GM21447 (cell line): ENCODE measurements around the gene COPE.
"Not testable (repeated sequence)": the region's sequence is repeated elsewhere in the genome, so short reads cannot be mapped to it uniquely, and the experiment has no call there.

Source experiments
- ATAC-seq: cut with Tn5 transposase; IDR thresholded peaks from one replicate; pipeline ENCODE4 v1.9.1; 2021; ENCODE audit not compliant: unreplicated experiment

The COPE gene

GRCh38 chr19:18940769-18941627, 21.8 kb upstream of the COPE start, which contains the start of gene HOMER3:
HOMER3 (minus strand) TSS chr19:18941217; CDS start chr19:18938982, 2,235 bp downstream.
- no peak for ATAC-seq

DNA sequence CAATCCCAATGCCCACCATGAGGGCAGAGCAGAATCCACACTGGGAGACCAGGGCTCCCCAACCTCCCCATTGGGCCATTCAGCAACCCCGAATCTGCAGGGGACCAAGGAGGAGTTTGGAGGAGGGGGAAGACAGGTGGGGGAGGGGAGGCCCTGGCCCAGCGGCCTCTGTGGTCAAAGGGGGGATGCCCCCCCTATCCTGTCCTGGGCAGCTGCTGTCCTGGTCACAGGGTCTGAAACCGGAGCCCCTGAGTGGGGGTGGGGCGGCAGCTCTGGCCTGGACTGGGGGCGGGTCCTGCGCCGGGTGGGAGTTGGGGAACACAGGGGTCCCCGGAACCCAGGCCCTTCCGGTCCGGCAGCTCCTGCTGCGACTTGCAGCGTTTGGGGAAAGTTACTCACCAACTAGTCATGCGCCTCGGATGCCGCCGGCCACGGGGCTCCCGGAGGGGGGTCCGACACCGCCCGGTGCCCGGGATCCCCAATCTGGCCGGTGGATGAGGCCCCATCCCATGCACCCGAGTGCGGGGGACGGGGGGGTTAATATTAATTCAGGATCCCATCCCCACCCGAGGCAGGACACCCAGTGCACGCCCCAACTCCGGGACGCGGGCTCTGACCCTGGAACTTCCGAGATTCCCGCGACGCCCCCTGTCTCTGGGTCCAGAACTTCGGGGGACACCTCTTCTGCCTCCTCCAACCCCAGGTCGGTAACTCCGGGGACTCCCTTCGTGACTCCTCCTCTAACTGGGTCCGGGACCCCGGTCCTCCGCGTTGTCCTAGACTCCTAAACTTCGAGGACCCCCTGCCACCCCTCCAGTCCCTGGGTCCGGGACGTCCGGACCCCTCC, 21.0 kb upstream of the COPE start:
- ATAC-seq = no peak

- no peak for ATAC-seq
These were observed 20.0 kb upstream of the COPE start for GRCh38 chr19:18939163-18939562.

- ATAC-seq = no peak
These were observed 14.1 kb upstream of the COPE start for GRCh38 chr19:18933297-18933696.

GRCh38 chr19:18932216-18932841, 13.1 kb upstream of the COPE start:
- ATAC-seq = no peak

DNA sequence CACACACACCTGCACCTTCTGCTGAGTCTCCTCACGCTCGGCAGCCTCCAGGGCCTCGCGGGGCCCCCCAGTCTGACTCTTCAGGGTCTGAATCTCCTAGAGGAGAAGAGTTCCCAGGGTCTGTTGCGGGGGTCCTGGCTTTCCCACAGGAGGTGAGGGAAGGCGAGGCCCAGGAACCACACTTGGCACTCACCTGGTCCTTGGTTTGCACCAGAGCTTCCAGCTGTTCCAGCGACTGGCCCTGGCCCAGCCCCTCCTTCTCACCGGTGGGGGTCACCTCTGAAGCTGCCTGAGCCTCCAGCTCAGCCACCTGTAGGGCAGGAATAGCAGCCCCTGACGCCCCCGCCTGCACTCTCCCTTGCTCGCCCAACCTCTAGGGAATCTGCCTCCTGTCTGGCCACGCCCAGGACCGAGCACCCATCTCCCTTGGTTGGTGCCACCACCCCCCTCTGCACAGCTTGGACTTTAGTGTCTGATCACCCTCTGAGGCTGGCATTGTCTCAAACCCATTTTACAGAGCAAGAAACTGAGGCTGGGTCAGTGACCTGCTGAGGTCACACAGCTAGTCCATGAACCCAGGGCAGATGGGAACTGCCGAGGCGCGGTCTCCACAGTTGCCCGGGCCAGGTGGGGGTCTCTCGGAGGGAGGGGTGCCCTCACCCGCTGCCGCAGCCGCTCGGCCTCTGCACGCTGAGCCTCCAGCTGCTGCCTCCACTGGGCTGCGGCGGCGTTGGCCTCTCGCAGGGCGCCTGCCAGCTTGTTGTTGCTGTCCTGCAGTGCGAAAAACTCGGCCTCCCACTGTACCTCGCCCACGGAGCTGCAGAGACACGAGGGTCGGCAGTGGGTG, 12.4 kb upstream of the COPE start:
- no peak for ATAC-seq

GRCh38 chr19:18929311-18929710, 10.1 kb upstream of the COPE start:
- ATAC-seq = no peak

- no peak for ATAC-seq
These were observed 9.0 kb upstream of the COPE start for GRCh38 chr19:18928018-18928805.

GRCh38 chr19:18924684-18925213, 5.6 kb upstream of the COPE start:
- no peak for ATAC-seq

- no peak for ATAC-seq
These were observed 3.2 kb upstream of the COPE start for GRCh38 chr19:18922228-18922985.

- no peak for ATAC-seq
These were observed 2.4 kb upstream of the COPE start for GRCh38 chr19:18921593-18921992.

DNA sequence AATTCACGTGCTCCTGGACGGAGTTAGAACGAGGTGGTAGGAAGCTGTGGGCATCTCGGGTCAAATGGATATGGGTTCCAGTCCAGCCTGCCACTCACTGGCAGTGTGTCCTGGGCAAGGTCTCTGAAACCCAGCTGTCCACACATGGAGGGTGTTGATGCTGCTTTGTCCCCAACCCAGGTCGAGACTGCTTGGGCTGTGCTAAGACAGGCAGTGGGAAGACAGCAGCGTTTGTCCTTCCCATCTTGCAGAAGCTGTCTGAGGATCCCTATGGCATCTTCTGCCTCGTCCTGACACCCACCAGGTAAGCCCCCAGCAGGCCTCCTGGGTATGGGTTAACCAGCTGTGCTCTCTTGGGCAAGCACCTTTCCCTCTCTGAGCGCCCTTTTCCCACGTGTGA, 1.2 kb upstream of the COPE start:
- ATAC-seq = no peak

DNA sequence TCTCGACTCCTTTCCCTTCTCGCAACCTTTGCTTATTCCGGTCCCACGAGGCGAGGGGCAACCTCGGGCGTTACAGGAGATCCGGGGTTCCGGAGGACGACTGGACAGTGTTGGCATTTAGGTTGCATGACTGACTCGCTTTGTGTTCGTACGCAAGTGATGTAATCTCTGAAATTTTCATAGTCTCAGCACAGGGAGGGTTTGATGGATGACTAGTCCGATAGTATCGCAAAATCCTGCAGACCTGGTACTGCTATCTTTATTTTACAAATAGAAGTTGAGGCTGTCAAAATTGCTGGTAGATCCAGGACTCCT, 670 bp upstream of the COPE start:
- ATAC-seq = no peak

DNA sequence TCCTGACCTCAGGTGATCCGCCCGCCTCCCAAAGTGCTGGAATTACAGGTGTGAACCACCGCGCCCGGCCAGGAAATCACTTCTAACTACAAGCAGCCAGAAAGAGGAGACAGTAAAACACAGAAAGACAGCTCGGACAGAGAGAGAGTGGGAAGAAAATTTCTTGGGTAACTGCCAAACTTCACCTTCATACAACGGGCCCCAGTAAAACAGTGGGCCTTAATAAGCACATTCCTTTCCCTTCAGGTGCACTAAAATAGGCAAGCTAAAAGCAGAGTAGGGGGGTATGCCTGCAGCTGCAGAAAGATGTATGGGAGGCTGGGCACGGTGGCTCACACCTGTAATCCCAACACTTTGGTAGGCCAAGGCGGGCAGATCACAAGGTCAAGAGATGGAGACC, 1.6 kb downstream of the COPE start:
- ATAC-seq = not testable (repeated sequence)

GRCh38 chr19:18915639-18916038, 3.5 kb downstream of the COPE start:
- ATAC-seq = no peak

DNA sequence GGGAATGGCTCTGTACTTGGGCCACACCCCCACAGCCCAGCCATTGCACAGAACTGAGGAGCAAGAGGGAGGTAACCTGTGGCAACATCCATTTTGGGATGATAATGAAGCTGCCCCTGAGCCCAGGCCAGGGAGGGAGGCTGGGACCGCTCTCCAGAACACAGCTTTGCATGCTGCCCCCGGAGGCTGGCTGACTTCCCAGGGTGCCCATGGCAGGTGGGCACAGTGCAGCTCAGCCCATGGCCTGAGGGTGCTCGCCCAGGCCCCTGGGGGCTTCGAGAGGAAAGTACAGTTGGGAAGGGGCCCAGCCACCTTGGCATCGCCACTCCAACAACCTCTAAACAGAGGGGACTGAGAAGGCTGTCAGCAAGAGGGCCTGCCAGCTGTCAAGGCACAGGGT, 5.7 kb downstream of the COPE start:
- ATAC-seq = no peak

GRCh38 chr19:18912933-18913332, 6.3 kb downstream of the COPE start:
- ATAC-seq = no peak

- no peak for ATAC-seq
These were observed 8.3 kb downstream of the COPE start for GRCh38 chr19:18910801-18911436.

DNA sequence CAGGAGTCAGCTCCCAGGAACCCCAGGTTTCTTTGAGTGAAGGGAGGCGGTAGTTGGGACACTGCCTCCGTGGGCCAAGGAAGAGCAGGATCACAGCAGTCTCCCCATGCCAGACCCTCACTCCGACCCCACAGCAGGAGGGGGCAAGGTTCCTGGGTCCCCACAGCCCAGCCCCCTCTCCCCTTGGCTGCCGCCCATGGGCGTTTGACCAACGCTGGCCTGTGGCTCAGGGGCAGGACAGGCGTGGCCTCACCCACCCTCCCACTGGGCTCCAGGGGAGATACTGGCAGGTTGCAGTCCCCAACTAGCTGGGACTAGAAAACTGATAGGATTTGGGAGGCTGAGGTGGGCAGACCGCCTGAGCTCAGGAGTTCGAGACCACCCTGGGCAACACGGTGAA, 9.2 kb downstream of the COPE start:
- no peak for ATAC-seq
